Measurements from ENCODE around the gene METTL9. TPM values are rescaled to one million over a fixed set of nuclear protein-coding genes. Genes with fewer than 3 reads are reported as not detected.

The METTL9 gene
- total and polyA plus RNA-seq, 9 of the 15 experiments (the other 6 are each of a cell fraction or from before 2014, with no cell fraction given), result 12.2 to 107 (median 79.1) TPM

GRCh38 chr16:21600031-21600773, 825 bp downstream of the METTL9 start (continued):
- TF ChIP-seq RAD21 (CRISPR knock-in tag; conservative IDR thresholded peaks at IDR 0.05 in 1 of 2, IDR thresholded peaks at IDR 0.05 in 1 of 2), result no peak
- no peak for TF ChIP-seq U2AF2 (optimal IDR thresholded peaks at IDR 0.05; ENCODE audit: low read depth, low read length)
- peak; percentile 16; the same call in 1 of the 2 replicates for TF ChIP-seq TEAD4 (IDR thresholded peaks at IDR 0.05; ENCODE audit: low read length)
- no peak for TF ChIP-seq TEAD4 (CRISPR knock-in tag; IDR thresholded peaks at IDR 0.05; ENCODE audit: borderline replicate concordance)
- no peak for TF ChIP-seq TBP (optimal IDR thresholded peaks at IDR 0.05; ENCODE audit: low read depth, low read length)
- 0 out of 2 replicates have a peak, but pooled peaks have one; percentile 44 for TF ChIP-seq ZEB2 (IDR thresholded peaks at IDR 0.05)
- TF ChIP-seq THAP12 (CRISPR knock-in tag; IDR thresholded peaks at IDR 0.05), result no peak
- no peak for TF ChIP-seq POLR2AphosphoS2 (IDR thresholded peaks at IDR 0.05; ENCODE audit: low read length)
- TF ChIP-seq MLLT1 (IDR thresholded peaks at IDR 0.05), result peak in 1 of 2 experiments; percentile 55; a peak in 1 of 4 replicates
- peak in 1 of 2 experiments; percentile 52; a peak in 3 of 4 replicates for TF ChIP-seq UBTF (IDR thresholded peaks at IDR 0.05; ENCODE audit: borderline replicate concordance in 1 of 2, low read depth in 2 of 2, low read length in 2 of 2)
- no peak for TF ChIP-seq BACH1 (tag; IDR thresholded peaks at IDR 0.05)
- TF ChIP-seq NKRF (IDR thresholded peaks at IDR 0.05; ENCODE audit: borderline replicate concordance), result peak; percentile 39; the same call in 1 of the 2 replicates
- no peak for TF ChIP-seq ZNF408 (CRISPR knock-in tag; IDR thresholded peaks at IDR 0.05; ENCODE audit: low read depth)
- peak; percentile 44 for TF ChIP-seq PRDM10 (IDR thresholded peaks at IDR 0.05; ENCODE audit: partially characterized antibody)

Data from K562 (cell line).